CD4-positive, alpha-beta T cell treated with Interleukin-21 for 1 hour (primary cell): ENCODE results near the gene KDM4B.
A peak's percentile ranks its signal among the peaks of the same experiment; 100 is the strongest.

Experiments
- DNase-seq: peaks from one replicate; pipeline ENCODE4 v3.0.0-alpha.2; 2020

The KDM4B gene

GRCh38 chr19:5036698-5037563, 68.0 kb downstream of the KDM4B start:
- no peak for DNase-seq

GRCh38 chr19:5037936-5038335, 69.0 kb downstream of the KDM4B start:
- DNase-seq: no peak

GRCh38 chr19:5038631-5039271, 69.8 kb downstream of the KDM4B start:
- DNase-seq: peak; percentile 12

- DNase-seq: no peak
Measured at GRCh38 chr19:5039642-5040543, 71.0 kb downstream of the KDM4B start.

GRCh38 chr19:5040544-5041167, 71.7 kb downstream of the KDM4B start:
- DNase-seq: no peak

- DNase-seq: no peak
Measured at GRCh38 chr19:5041168-5041912, 72.4 kb downstream of the KDM4B start.

- no peak for DNase-seq
Measured at GRCh38 chr19:5041913-5042187, 72.9 kb downstream of the KDM4B start.

- DNase-seq: no peak
Measured at GRCh38 chr19:5042556-5042955, 73.6 kb downstream of the KDM4B start.

GRCh38 chr19:5045029-5045428, 76.1 kb downstream of the KDM4B start:
- no peak for DNase-seq

- no peak for DNase-seq
Measured at GRCh38 chr19:5045956-5046338, 77.0 kb downstream of the KDM4B start.

GRCh38 chr19:5046339-5047039, 77.6 kb downstream of the KDM4B start:
- no peak for DNase-seq

- DNase-seq: no peak
Measured at GRCh38 chr19:5047251-5047935, 78.5 kb downstream of the KDM4B start.

GRCh38 chr19:5048091-5048726, 79.3 kb downstream of the KDM4B start:
- DNase-seq: peak; percentile 54

- no peak for DNase-seq
Measured at GRCh38 chr19:5048727-5049553, 80.0 kb downstream of the KDM4B start.

GRCh38 chr19:5049561-5049960, 80.6 kb downstream of the KDM4B start:
- DNase-seq: no peak

GRCh38 chr19:5050067-5050656, 81.2 kb downstream of the KDM4B start:
- DNase-seq: no peak

- DNase-seq: no peak
Measured at GRCh38 chr19:5050905-5051304, 82.0 kb downstream of the KDM4B start.

GRCh38 chr19:5051619-5052018, 82.7 kb downstream of the KDM4B start:
- DNase-seq: no peak

GRCh38 chr19:5052515-5052914, 83.6 kb downstream of the KDM4B start:
- DNase-seq: no peak
